Measurements from ENCODE around the gene STXBP1. TPM values are rescaled to one million over a fixed set of nuclear protein-coding genes. Genes with fewer than 3 reads are reported as not detected.
A peak's percentile ranks its signal among the peaks of the same experiment; 100 is the strongest.

Gene STXBP1
- total RNA-seq, 1 experiment from 2014 or later, result 40.6 TPM

DNA sequence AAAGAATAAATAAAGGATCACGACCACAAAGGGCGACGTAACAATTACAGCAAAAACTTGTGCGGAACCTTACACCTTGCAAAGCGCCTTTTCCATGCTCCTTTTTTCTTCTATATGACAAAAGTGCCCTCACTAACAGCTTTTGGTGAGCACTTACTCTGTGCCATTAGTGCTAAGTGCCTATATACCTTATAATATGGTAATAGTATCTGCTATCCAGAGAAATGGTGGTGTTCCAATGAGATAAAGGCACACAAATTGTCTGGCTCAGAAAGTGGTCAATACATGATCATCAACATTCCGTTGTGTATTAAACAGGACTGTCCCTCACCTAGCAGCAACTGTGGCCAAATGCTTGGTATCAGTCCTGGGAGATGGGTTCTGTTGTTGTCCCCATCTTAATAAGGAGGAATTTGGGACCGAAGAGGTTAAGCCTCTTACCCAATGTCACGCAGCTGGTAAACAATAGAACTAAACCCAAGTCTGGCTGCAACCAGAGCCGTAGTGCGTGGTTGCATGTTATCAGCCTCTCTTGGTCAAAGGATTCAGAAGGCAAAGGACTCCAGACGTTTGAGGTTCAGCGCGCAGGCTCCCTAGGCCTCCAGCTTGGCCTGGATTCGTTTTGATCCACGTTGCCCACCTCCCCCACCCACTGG, 123.6 kb downstream of the STXBP1 start:
- intact Hi-C loops (cut with micrococcal nuclease), result loop anchor here (1.0 kb wide), 4 partner anchors 36 to 186 kb away; no protein-coding TSS in a partner anchor
- ChIA-PET RAD21 (ENCODE audit: low non-redundant PET in 1 of 2, low total read pairs in 2 of 2, uncharacterized antibody in 2 of 2, unreplicated experiment in 2 of 2) (interaction anchor here (0.8 to 1.6 kb wide), 6 partner anchors 20 to 186 kb away, joined by 3 to 10 read pairs (median 5); partner anchors contain the start of genes PTRH1 (in 1 of the 2) and TTC16 (in 1 of the 2)), POLR2A (interaction anchor here (1.0 to 1.5 kb wide), 5 partner anchors 12 to 127 kb away, joined by 3 to 10 read pairs (median 6); no protein-coding TSS in a partner anchor), CTCF (interaction anchor here (0.8 to 2.3 kb wide), 29 partner anchors 9 to 307 kb away, joined by 3 to 46 read pairs (median 6); partner anchors contain the start of genes CDK9, CFAP157, PTRH1 and TTC16)
- peaks cover 9 to 25% of the 10 kb centered on the region in 2 experiments for H3K4me1 ChIP-seq (ENCODE audit: control insufficient read depth in 1 of 2, insufficient read depth in 2 of 2, low read length in 2 of 2)
- no peak for TF ChIP-seq ZFX (IDR thresholded peaks at IDR 0.05)
- TF ChIP-seq CEBPB (IDR thresholded peaks at IDR 0.05; ENCODE audit: low read depth), result no peak
- no peak for TF ChIP-seq ZNF274 (IDR thresholded peaks at IDR 0.05; ENCODE audit: low read depth, low read length)
- no peak for TF ChIP-seq EGR1 (IDR thresholded peaks at IDR 0.05; ENCODE audit: low read depth)
- no peak for TF ChIP-seq RAD21 (IDR thresholded peaks at IDR 0.05; ENCODE audit: low read depth)
- TF ChIP-seq, protein P1, sequence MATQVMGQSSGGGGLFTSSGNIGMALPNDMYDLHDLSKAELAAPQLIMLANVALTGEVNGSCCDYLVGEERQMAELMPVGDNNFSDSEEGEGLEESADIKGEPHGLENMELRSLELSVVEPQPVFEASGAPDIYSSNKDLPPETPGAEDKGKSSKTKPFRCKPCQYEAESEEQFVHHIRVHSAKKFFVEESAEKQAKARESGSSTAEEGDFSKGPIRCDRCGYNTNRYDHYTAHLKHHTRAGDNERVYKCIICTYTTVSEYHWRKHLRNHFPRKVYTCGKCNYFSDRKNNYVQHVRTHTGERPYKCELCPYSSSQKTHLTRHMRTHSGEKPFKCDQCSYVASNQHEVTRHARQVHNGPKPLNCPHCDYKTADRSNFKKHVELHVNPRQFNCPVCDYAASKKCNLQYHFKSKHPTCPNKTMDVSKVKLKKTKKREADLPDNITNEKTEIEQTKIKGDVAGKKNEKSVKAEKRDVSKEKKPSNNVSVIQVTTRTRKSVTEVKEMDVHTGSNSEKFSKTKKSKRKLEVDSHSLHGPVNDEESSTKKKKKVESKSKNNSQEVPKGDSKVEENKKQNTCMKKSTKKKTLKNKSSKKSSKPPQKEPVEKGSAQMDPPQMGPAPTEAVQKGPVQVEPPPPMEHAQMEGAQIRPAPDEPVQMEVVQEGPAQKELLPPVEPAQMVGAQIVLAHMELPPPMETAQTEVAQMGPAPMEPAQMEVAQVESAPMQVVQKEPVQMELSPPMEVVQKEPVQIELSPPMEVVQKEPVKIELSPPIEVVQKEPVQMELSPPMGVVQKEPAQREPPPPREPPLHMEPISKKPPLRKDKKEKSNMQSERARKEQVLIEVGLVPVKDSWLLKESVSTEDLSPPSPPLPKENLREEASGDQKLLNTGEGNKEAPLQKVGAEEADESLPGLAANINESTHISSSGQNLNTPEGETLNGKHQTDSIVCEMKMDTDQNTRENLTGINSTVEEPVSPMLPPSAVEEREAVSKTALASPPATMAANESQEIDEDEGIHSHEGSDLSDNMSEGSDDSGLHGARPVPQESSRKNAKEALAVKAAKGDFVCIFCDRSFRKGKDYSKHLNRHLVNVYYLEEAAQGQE (IDR thresholded peaks at IDR 0.05; ENCODE audit: low read depth), result no peak
- no peak for TF ChIP-seq SP1 (IDR thresholded peaks at IDR 0.05; ENCODE audit: low read depth)
- TF ChIP-seq EZH2phosphoT487 (IDR thresholded peaks at IDR 0.05; ENCODE audit: borderline replicate concordance), result no peak
- TF ChIP-seq, protein P2, sequence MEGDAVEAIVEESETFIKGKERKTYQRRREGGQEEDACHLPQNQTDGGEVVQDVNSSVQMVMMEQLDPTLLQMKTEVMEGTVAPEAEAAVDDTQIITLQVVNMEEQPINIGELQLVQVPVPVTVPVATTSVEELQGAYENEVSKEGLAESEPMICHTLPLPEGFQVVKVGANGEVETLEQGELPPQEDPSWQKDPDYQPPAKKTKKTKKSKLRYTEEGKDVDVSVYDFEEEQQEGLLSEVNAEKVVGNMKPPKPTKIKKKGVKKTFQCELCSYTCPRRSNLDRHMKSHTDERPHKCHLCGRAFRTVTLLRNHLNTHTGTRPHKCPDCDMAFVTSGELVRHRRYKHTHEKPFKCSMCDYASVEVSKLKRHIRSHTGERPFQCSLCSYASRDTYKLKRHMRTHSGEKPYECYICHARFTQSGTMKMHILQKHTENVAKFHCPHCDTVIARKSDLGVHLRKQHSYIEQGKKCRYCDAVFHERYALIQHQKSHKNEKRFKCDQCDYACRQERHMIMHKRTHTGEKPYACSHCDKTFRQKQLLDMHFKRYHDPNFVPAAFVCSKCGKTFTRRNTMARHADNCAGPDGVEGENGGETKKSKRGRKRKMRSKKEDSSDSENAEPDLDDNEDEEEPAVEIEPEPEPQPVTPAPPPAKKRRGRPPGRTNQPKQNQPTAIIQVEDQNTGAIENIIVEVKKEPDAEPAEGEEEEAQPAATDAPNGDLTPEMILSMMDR (IDR thresholded peaks at IDR 0.05 in 2 of 3, conservative IDR thresholded peaks at IDR 0.05 in 1 of 3; ENCODE audit: borderline replicate concordance in 1 of 3, insufficient read depth in 1 of 3, low read depth in 2 of 3, low read length in 2 of 3), result no peak
- TF ChIP-seq EZH2 (IDR thresholded peaks at IDR 0.05), result no peak
- no peak for TF ChIP-seq SIN3A (IDR thresholded peaks at IDR 0.05; ENCODE audit: low read depth)
- no peak for TF ChIP-seq JUND (IDR thresholded peaks at IDR 0.05)
- no peak for TF ChIP-seq SRF (IDR thresholded peaks at IDR 0.05; ENCODE audit: low read depth)
- TF ChIP-seq CBX3 (IDR thresholded peaks at IDR 0.05; ENCODE audit: low read depth), result no peak
- TF ChIP-seq, protein P3, sequence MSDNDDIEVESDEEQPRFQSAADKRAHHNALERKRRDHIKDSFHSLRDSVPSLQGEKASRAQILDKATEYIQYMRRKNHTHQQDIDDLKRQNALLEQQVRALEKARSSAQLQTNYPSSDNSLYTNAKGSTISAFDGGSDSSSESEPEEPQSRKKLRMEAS (IDR thresholded peaks at IDR 0.05), result no peak
- no peak for TF ChIP-seq YY1 (IDR thresholded peaks at IDR 0.05; ENCODE audit: extremely low read depth, insufficient replicate concordance, low read depth, low read length)
- TF ChIP-seq TCF7L2 (IDR thresholded peaks at IDR 0.05; ENCODE audit: borderline replicate concordance, extremely low read depth, insufficient read depth, insufficient read length), result no peak
- no peak for TF ChIP-seq ELF1 (IDR thresholded peaks at IDR 0.05; ENCODE audit: borderline replicate concordance, low read depth)
- TF ChIP-seq, protein P4, sequence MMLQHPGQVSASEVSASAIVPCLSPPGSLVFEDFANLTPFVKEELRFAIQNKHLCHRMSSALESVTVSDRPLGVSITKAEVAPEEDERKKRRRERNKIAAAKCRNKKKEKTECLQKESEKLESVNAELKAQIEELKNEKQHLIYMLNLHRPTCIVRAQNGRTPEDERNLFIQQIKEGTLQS (IDR thresholded peaks at IDR 0.05), result no peak
- H3K4me2 ChIP-seq (ENCODE audit: low read length), result peak overlapping the region; percentile 96
- no peak for DNase-seq (ENCODE audit: low read depth, low spot score)
- peak overlapping the region; percentile 35 for H3K9ac ChIP-seq (ENCODE audit: low read length)
- no peaks in the 10 kb centered on the region for H3K27me3 ChIP-seq (ENCODE audit: insufficient read depth, low read length)
- H2AFZ ChIP-seq (ENCODE audit: low read depth, low read length, poor library complexity, severe bottlenecking), result peak overlapping the region; percentile 50
- H3K9me3 ChIP-seq (ENCODE audit: control insufficient read depth in 1 of 2, insufficient read depth in 1 of 2, low read depth in 1 of 2, low read length in 2 of 2), result no peaks in the 10 kb centered on the region
- H3K4me3 ChIP-seq (replicated peaks in 1 of 2; ENCODE audit: low read depth in 1 of 2, low read length in 2 of 2), result peak overlapping the region in 1 of 2 experiments; percentile 72; a peak in 1 of 4 replicates
- no peaks in the 10 kb centered on the region for H4K20me1 ChIP-seq (ENCODE audit: insufficient read depth)
- no peaks in the 10 kb centered on the region for H3K9me2 ChIP-seq (ENCODE audit: insufficient read depth)
- H3K79me2 ChIP-seq (ENCODE audit: insufficient read depth, low read length), result no peaks in the 10 kb centered on the region
- BruUV-seq (replicated peaks), result no TSS peak
- H3K36me3 ChIP-seq (ENCODE audit: control insufficient read depth in 1 of 2, insufficient read depth in 2 of 2, low read length in 2 of 2), result no peaks in the 10 kb centered on the region
- H3K27ac ChIP-seq (ENCODE audit: low read depth, low read length), result no peak overlapping the region
- ATAC-seq, result no peak
